ENCODE data around the gene MAGEA8. TPM values are rescaled to one million over a fixed set of nuclear protein-coding genes. Genes with fewer than 3 reads are reported as not detected.
"Not testable (repeated sequence)": the region's sequence is repeated elsewhere in the genome, so short reads cannot be mapped to it uniquely, and the experiment has no call there.

The MAGEA8 gene
- total and polyA plus RNA-seq, 8 donors: not detected

- ATAC-seq; FAIRE-seq; DNase-seq; H3K4me1 ChIP-seq; H3K9me3 ChIP-seq; H3K27ac ChIP-seq; H3K27me3 ChIP-seq; H3K4me3 ChIP-seq; H3K36me3 ChIP-seq; intact Hi-C loops (cut with DNase I): not testable (repeated sequence)
- WGBS, 2 donors: 63 to 100% methylated on average over 1 of the region's 1 CpG
Observed at GRCh38 chrX:149928635-149929034, 47.7 kb downstream of the MAGEA8 start.

DNA sequence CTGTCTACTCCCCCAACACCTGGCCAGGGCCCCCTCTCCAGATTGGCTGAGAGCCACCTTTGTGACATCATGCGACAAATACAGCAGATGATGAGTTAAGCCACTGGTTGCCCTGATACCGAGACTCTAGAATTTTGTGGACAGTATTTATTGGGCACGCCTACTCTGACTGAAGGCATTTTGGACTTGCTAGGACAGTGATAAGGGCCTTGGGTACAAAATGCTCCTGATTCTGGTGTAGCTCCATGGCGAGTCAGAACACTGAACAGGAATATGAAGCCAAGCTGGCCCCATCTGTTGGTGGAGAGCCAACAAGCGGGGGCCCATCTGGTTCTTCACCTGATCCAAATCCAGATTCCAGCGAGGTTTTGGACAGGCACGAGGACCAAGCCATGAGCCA is 48.4 kb downstream of the MAGEA8 start, which contains the start of gene HSFX4:
HSFX4 (plus strand) TSS at position 174 of the 400 bp plus-strand sequence; CDS start at position 246, 72 bp downstream.
- H3K4me1 ChIP-seq; H3K4me3 ChIP-seq; H3K36me3 ChIP-seq; ATAC-seq; DNase-seq; H3K27ac ChIP-seq; H3K27me3 ChIP-seq; H3K9me3 ChIP-seq; intact Hi-C loops (cut with DNase I); FAIRE-seq: not testable (repeated sequence)
- WGBS, 2 donors: 86 to 94% methylated on average over 2 to 3 of the region's 7 CpGs

DNA sequence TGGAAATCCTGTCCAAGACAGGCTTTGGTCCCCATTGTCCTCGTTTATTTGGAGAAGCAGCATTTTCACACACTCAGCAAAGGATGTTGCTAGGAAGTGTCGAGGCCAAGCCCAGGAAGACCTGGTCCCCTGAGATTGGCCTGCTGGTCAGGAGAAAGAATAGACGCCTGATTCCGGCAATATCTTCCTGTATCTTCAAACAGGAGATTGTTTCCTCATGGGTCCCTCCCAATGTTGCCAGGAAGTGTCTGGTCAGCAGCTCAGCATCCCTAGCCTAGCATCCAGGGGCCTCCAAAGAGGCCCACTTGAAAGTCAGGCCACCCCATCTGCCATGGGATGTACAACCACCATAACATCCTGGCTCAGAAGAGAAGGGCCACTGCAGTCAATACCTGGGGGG is 50.4 kb downstream of the MAGEA8 start:
- H3K27me3 ChIP-seq; H3K4me1 ChIP-seq; H3K27ac ChIP-seq; H3K9me3 ChIP-seq; H3K36me3 ChIP-seq; intact Hi-C loops (cut with DNase I); ATAC-seq; H3K4me3 ChIP-seq; DNase-seq; FAIRE-seq: not testable (repeated sequence)
- 27 to 73% methylated on average over 2 of the region's 4 CpGs for WGBS, 2 donors

GRCh38 chrX:149932150-149932549 is 51.2 kb downstream of the MAGEA8 start:
- H3K36me3 ChIP-seq; H3K4me3 ChIP-seq; H3K9me3 ChIP-seq; H3K27ac ChIP-seq; ATAC-seq; H3K27me3 ChIP-seq; intact Hi-C loops (cut with DNase I); H3K4me1 ChIP-seq; DNase-seq: not testable (repeated sequence)
- 90 to 91% methylated on average over 2 of the region's 2 CpGs for WGBS, 2 donors
- peak; percentile 81 for FAIRE-seq

DNA sequence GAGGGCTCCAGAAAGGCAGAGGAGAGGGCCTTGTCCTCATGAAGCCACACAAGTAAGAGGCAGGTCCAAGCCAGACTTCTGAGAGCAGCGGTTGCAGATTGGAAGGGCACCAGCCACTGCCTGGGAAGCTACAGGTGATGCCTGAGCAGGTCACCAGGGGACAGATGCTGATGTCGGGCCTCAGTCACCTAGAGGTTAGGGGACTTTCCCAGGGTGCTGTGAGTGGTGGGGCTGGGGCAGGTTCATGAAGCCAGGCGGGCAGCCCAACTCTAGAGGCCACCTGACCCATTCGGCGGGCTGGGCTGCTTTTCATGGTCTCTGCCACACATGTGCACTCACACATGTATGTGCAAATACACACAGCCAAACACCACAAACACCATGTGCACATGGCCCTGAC is 52.0 kb downstream of the MAGEA8 start:
- H3K9me3 ChIP-seq; intact Hi-C loops (cut with DNase I); H3K4me3 ChIP-seq; DNase-seq; H3K27ac ChIP-seq; ATAC-seq; H3K36me3 ChIP-seq; H3K27me3 ChIP-seq; FAIRE-seq; H3K4me1 ChIP-seq: not testable (repeated sequence)
- 72 to 88% methylated on average over 1 of the region's 5 CpGs for WGBS, 2 donors

DNA sequence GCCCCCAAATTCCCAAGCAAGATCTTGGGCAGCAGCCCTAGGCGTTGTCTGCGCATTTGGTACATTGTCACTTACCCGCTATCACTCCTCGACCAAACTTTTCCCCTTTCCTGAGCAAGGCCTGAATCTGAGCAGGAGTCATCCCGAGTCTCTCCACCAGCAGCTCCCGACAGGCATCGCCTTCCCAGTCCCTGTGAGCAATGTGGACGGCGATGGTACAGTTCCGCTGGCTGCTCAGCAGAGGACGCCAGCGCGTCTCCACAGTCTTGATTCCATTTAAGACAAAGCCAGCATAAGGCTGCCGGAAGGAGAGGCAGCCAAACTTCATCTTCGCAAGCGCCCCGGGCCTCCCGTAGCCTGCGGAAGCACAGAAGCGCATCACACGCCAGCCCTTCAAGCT is 52.6 kb downstream of the MAGEA8 start:
- WGBS, 2 donors: 79 to 90% methylated on average over 12 to 18 of the region's 21 CpGs
- DNase-seq; H3K27ac ChIP-seq; ATAC-seq; H3K9me3 ChIP-seq; H3K4me1 ChIP-seq; FAIRE-seq; H3K4me3 ChIP-seq; H3K27me3 ChIP-seq; H3K36me3 ChIP-seq; intact Hi-C loops (cut with DNase I): not testable (repeated sequence)

Other genes starting within 250 kb of the MAGEA8 start
- gene TMEM185A, start 249.4 kb upstream of the MAGEA8 start, total RNA-seq: 10 to 100 TPM in 2 of 6 donors, 1 to 10 TPM in 4; 5.1 to 13.7 (median 9.0) TPM
- gene TMEM185A, start 249.4 kb upstream of the MAGEA8 start, polyA plus RNA-seq: 1 to 10 TPM; 6.2 to 9.8 TPM
- gene MAGEA11, start 169.1 kb upstream of the MAGEA8 start, total RNA-seq: not detected
- not detected for gene MAGEA11, start 169.1 kb upstream of the MAGEA8 start, polyA plus RNA-seq
- gene HSFX1, start 107.1 kb upstream of the MAGEA8 start, total RNA-seq: 1 to 10 TPM in 1 of 6 donors, under 1 TPM in 5; 0.25 to 1.2 (median 0.58) TPM
- gene HSFX1, start 107.1 kb upstream of the MAGEA8 start, polyA plus RNA-seq: under 1 TPM; 0.38 to 0.68 TPM
- not detected for gene MAGEA9, start 99.3 kb upstream of the MAGEA8 start, total RNA-seq
- not detected for gene MAGEA9, start 99.3 kb upstream of the MAGEA8 start, polyA plus RNA-seq
- not detected for gene HSFX4, start 48.4 kb downstream of the MAGEA8 start, total RNA-seq
- gene HSFX4, start 48.4 kb downstream of the MAGEA8 start, polyA plus RNA-seq: under 1 TPM in 1 of 2 donors, not detected in 1; 0.09 TPM
- gene EOLA2, start 57.3 kb downstream of the MAGEA8 start, total RNA-seq: 10 to 100 TPM; 13.4 to 21.5 (median 17.6) TPM
- gene EOLA2, start 57.3 kb downstream of the MAGEA8 start, polyA plus RNA-seq: 10 to 100 TPM; 29.5 to 54.0 TPM

All from pancreas (tissue), 10 donors.